Nephron progenitor cell (in vitro differentiated cells): ENCODE data around the gene ABHD12B.
A peak's percentile ranks its signal among the peaks of the same experiment; 100 is the strongest.
"Not testable (repeated sequence)": the region's sequence is repeated elsewhere in the genome, so short reads cannot be mapped to it uniquely, and the experiment has no call there.

Experiments used
- DNase-seq: peaks from one replicate; pipeline ENCODE4 v3.0.0; 2021
- H3K27ac Mint-ChIP-seq: 2 replicates; pipeline ENCODE4 v1.8.0; 2021; ENCODE audit warnings: mild to moderate bottlenecking, moderate library complexity, mixed read lengths
- H3K27me3 Mint-ChIP-seq: 2 replicates; pipeline ENCODE4 v1.8.0; 2021; ENCODE audit warnings: mild to moderate bottlenecking, low read depth, mixed read lengths; ENCODE audit not compliant: poor library complexity
- H3K36me3 Mint-ChIP-seq: 2 replicates; pipeline ENCODE4 v1.8.0; 2021; ENCODE audit warnings: low read depth, mixed read lengths
- H3K4me1 Mint-ChIP-seq: 2 replicates; pipeline ENCODE4 v1.8.0; 2021; ENCODE audit warnings: mixed read lengths
- H3K4me3 Mint-ChIP-seq: 2 replicates; pipeline ENCODE4 v1.8.0; 2021; ENCODE audit warnings: mild to moderate bottlenecking, moderate library complexity, mixed read lengths
- H3K9me3 Mint-ChIP-seq: 2 replicates; pipeline ENCODE4 v1.8.0; 2021; ENCODE audit warnings: mild to moderate bottlenecking, moderate library complexity, mixed read lengths
- TF ChIP-seq, protein P1 (sequence below): fragments of 200-600 bp; sonication (generic); IDR thresholded peaks from 2 replicates; pipeline ENCODE4 v1.5.0; 2021; ENCODE audit warnings: antibody characterized with exemption

The ABHD12B gene

DNA sequence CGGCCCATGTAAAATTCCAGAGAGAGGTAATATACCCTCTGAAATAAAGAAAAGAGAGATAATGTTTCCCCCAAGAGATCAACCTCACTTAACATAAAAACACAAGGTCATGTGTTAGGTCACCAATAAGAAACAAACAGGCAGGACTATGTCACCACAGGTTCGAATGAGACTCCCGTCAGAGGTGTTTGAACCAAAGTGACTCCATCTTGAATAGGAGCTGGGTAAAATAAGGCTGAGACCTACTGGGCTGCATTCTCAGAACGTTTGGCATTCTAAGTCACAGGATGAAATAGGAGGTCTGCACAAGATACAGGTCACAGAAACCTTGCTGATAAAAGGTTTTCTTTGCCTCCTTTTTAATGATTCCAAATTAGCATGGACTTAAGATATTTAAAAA, 65.9 kb downstream of the ABHD12B start:
- H3K9me3 Mint-ChIP-seq = no peaks in the 10 kb centered on the region
- H3K4me1 Mint-ChIP-seq = peaks cover 5% of the 10 kb centered on the region
- no peaks in the 10 kb centered on the region for H3K27me3 Mint-ChIP-seq
- no peak for DNase-seq
- peaks cover 21% of the 10 kb centered on the region for H3K36me3 Mint-ChIP-seq
- TF ChIP-seq, protein P1, sequence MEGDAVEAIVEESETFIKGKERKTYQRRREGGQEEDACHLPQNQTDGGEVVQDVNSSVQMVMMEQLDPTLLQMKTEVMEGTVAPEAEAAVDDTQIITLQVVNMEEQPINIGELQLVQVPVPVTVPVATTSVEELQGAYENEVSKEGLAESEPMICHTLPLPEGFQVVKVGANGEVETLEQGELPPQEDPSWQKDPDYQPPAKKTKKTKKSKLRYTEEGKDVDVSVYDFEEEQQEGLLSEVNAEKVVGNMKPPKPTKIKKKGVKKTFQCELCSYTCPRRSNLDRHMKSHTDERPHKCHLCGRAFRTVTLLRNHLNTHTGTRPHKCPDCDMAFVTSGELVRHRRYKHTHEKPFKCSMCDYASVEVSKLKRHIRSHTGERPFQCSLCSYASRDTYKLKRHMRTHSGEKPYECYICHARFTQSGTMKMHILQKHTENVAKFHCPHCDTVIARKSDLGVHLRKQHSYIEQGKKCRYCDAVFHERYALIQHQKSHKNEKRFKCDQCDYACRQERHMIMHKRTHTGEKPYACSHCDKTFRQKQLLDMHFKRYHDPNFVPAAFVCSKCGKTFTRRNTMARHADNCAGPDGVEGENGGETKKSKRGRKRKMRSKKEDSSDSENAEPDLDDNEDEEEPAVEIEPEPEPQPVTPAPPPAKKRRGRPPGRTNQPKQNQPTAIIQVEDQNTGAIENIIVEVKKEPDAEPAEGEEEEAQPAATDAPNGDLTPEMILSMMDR = no peak
- no peak overlapping the region for H3K4me3 Mint-ChIP-seq
- H3K27ac Mint-ChIP-seq = no peak overlapping the region

DNA sequence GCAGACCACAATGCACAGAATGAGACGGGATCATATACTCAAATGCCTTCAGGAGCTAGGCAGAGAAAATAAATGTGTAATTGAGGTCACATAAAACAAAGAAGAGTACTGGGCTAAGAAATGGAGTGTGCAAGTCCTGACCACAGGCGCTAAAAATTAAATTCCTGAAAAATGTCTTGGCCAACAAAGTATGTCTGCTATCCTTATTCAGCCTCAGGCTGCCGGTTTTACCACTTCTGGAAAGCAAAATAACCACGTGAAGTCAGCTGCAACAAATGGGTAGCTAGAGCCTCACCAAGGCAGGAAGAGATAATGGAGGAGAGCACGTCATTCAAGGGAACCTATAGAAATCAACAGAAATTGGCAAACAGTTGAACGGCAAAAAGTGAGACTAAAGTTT, 69.3 kb downstream of the ABHD12B start:
- H3K4me3 Mint-ChIP-seq = no peak overlapping the region
- H3K9me3 Mint-ChIP-seq = no peaks in the 10 kb centered on the region
- peaks cover 6% of the 10 kb centered on the region for H3K27me3 Mint-ChIP-seq
- no peak for DNase-seq
- H3K36me3 Mint-ChIP-seq = peaks cover 14% of the 10 kb centered on the region
- no peak overlapping the region for H3K27ac Mint-ChIP-seq
- H3K4me1 Mint-ChIP-seq = peaks cover 15% of the 10 kb centered on the region
- TF ChIP-seq, protein P1 = no peak

DNA sequence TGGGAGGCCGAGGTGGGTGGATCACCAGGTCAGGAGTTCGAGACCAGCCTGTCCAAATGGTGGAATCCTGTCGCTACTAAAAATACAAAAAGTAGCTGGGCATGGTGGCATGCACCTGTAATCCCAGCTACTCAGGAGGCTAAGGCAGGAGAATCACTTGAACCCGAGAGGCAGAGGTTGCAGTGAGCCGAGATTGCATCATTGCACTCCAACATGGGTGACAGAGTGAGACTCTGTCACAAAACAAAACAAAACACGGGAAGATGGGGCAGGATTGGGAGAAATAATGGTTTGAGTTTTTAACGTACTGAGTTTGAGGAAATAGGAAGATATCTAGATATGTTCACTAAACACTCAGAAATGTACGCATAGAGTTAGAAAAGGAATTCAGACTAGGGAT, 69.8 kb downstream of the ABHD12B start:
- not testable (repeated sequence) for H3K27ac Mint-ChIP-seq, H3K4me3 Mint-ChIP-seq, DNase-seq, H3K9me3 Mint-ChIP-seq, H3K27me3 Mint-ChIP-seq
- peaks cover 18% of the 10 kb centered on the region for H3K4me1 Mint-ChIP-seq
- peaks cover 14% of the 10 kb centered on the region for H3K36me3 Mint-ChIP-seq

DNA sequence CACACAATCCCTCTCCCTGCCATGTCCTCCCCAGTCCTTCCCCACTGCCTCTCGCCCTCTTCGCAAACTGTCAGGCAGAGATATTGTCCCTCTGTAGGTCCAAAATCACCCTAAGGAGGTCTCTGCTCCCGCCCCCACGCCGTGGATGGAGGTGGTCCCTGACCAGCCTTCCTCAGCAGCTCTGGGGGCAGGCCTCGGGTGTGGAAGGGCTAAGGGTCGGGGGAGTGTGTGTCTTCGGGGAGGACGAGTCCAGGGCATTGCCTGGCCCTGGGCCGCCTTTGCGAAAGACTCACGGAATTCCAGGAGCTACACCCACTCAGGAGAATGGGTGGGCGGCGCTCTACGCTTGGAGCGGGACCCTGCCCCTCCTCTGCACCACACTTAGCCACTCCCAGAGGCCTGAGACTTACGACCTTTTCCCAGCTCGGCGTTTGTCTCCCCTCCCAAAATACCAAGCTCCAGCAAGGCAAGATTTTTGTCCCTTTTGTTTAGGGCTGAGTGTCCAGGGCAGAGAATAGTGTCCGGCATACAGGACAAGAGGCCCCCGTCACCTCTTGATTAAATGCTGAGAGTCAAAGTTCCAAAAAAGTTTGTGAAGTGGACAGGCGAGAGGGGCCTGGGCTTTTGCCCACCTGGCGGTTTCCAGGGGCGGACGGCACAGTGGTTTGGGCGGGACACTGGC, 71.5 kb downstream of the ABHD12B start:
- TF ChIP-seq, protein P1 = no peak
- Mint-ChIP-seq H3K36me3 (peaks cover 14% of the 10 kb centered on the region), H3K27ac (peak overlapping the region; percentile 5), H3K27me3 (peaks cover 6% of the 10 kb centered on the region), H3K9me3 (no peaks in the 10 kb centered on the region), H3K4me3 (peak overlapping the region; percentile 93), H3K4me1 (peaks cover 32% of the 10 kb centered on the region)
- DNase-seq = peak; percentile 75

DNA sequence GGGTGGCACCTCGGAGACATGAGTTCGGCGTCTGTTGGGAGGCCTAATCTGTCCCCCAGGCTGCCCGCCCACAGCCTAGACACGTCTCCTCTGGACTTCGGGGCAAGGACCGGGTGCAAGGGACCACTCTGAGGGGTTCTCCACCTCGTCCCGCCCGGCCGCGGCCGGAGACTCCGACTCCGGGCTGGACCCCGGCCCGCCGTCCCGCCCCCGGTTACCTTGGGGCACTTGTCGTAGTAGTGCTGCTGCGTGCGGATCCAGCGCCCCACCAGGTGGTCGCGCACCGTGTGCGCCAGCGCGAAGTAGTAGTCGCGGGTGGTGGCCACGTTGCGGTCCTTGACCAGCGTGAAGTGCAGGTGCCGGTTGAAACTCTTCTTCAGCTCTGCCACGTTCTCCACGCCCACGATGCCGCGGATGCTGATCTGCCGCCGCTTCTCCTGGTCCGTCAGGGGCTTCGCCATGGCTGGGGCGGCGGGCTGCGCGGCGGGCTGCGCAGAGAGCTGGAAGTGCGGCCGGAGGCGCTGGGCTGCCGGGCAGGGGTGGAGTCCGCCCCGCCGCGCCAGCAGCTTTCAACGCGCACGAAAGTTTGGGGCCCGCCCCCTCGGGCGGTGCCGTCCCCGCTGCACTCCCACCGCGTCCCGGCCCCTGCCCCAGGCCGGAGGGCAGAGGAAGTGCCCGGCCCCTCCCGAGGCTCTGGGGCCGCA, 72.2 kb downstream of the ABHD12B start, which contains the start of gene PYGL:
TSS of gene PYGL (minus strand) at position 541 of the 704 bp plus-strand sequence. CDS start at position 461, 80 bp downstream.
- H3K4me3 Mint-ChIP-seq = peak within 1 kb of the TSS; percentile 93
- DNase-seq = peak; percentile 83
- TF ChIP-seq, protein P1 = no peak
- H3K4me1 Mint-ChIP-seq = peaks cover 32% of the 10 kb centered on the region
- peaks cover 6% of the 10 kb centered on the region for H3K27me3 Mint-ChIP-seq
- no peak within 1 kb of the TSS for H3K27ac Mint-ChIP-seq
- H3K36me3 Mint-ChIP-seq = peaks cover 14% of the 10 kb centered on the region
- peaks cover 3% of the 10 kb centered on the region for H3K9me3 Mint-ChIP-seq

DNA sequence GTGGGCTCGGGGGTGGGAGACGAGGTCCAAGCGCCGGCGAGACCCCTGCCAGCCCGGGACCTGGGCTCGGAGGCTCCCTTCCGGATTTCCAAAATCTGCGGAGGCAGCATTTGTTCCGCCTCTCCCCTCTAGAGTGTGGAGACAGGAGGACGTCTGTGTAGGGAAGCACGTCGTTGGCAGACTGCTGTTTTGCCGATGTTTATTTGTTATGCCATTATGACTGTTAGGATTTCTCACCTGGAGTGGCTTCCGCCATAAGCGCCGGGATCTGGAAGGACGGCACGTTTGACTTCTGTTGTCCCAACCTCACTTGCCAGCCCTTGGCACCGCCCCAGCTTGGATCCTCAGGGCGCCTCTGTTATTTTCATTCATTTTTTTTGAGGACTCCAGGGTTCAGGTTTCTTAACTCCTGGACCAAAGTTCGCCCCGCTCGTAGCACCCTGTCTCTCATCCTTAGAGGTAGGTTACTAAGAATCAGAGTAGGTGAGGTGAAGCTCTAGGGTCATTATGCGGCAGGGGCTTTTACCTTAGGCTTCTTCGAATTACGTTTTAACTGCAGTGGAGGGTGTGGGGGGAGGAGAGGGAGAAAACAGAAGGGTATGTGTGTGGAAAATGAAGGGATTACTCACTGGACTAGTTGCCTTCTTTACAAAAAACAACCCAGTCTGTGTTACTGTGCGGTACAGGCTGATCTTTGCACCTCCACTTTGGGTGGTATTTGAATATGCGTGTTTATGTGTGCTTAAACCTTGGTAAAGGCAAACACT, 73.0 kb downstream of the ABHD12B start:
- peaks cover 6% of the 10 kb centered on the region for H3K9me3 Mint-ChIP-seq
- peaks cover 32% of the 10 kb centered on the region for H3K4me1 Mint-ChIP-seq
- DNase-seq = no peak
- TF ChIP-seq, protein P1 = no peak
- peaks cover 14% of the 10 kb centered on the region for H3K36me3 Mint-ChIP-seq
- peak overlapping the region; percentile 88 for H3K4me3 Mint-ChIP-seq
- H3K27ac Mint-ChIP-seq = no peak overlapping the region
- peaks cover 6% of the 10 kb centered on the region for H3K27me3 Mint-ChIP-seq
